CD4-positive, CD25-positive, alpha-beta regulatory T cell (primary cell): ENCODE measurements around the gene RPS21. TPM values are rescaled to one million over a fixed set of nuclear protein-coding genes. Genes with fewer than 3 reads are reported as not detected.

Experiments used
- ATAC-seq, 2 donors: fragments of 150-1000 bp; cut with Tn5 transposase; one replicate each; pipeline ENCODE4 v1.10.0; 2021; ENCODE audit warnings: low read depth in 2 of 2, moderate number of reproducible peaks in 2 of 2, moderate library complexity in 1 of 2
- DNase-seq, 3 donors: peaks; one replicate each; pipeline versions ENCODE4 v3.0.0 to v3.0.0-alpha.2; 2012 to 2022; ENCODE audit warnings: mixed read lengths in 1 of 3
- H3K27ac ChIP-seq: one replicate; pipeline ENCODE4 v1.7.0; 2013; ENCODE audit warnings: mild to moderate bottlenecking, low read length; ENCODE audit not compliant: insufficient read depth, poor library complexity, severe bottlenecking
- H3K27me3 ChIP-seq: one replicate; pipeline ENCODE4 v1.7.0; 2013; ENCODE audit warnings: low read length; ENCODE audit not compliant: control insufficient read depth, insufficient read depth
- H3K36me3 ChIP-seq: one replicate; pipeline ENCODE4 v1.7.0; 2013; ENCODE audit warnings: mild to moderate bottlenecking, low read length, moderate library complexity; ENCODE audit not compliant: control insufficient read depth, insufficient read depth
- H3K4me1 ChIP-seq: 2 replicates; pipeline ENCODE4 v1.7.0; 2013; ENCODE audit warnings: mild to moderate bottlenecking, low read length; ENCODE audit not compliant: insufficient read depth, control insufficient read depth, poor library complexity, severe bottlenecking
- H3K4me3 ChIP-seq: one replicate; pipeline ENCODE4 v1.7.0; 2013; ENCODE audit warnings: low read depth, mild to moderate bottlenecking, low read length, moderate library complexity
- H3K9me3 ChIP-seq, 2 experiments: 1 replicate in 1 of 2; 2 replicates in 1 of 2; pipeline ENCODE4 v1.7.0; 2013; ENCODE audit warnings: low read length in 2 of 2, mild to moderate bottlenecking in 1 of 2, moderate library complexity in 1 of 2; ENCODE audit not compliant: control insufficient read depth in 2 of 2
- H3K27ac Mint-ChIP-seq, 3 donors: one replicate each; pipeline ENCODE4 v1.8.0; 2020 to 2022; ENCODE audit warnings: mild to moderate bottlenecking in 3 of 3, mixed read lengths in 3 of 3, moderate library complexity in 2 of 3
- H3K27me3 Mint-ChIP-seq: one replicate; pipeline ENCODE4 v1.8.0; 2022; ENCODE audit warnings: mild to moderate bottlenecking, mixed read lengths
- H3K36me3 Mint-ChIP-seq: one replicate; pipeline ENCODE4 v1.8.0; 2020; ENCODE audit warnings: mixed read lengths
- H3K4me1 Mint-ChIP-seq, 4 donors: one replicate each; pipeline ENCODE4 v1.8.0; 2020 to 2022; ENCODE audit warnings: mixed read lengths in 4 of 4, mild to moderate bottlenecking in 1 of 4
- H3K4me3 Mint-ChIP-seq, 4 donors: one replicate each; pipeline ENCODE4 v1.8.0; 2020 to 2022; ENCODE audit warnings: mild to moderate bottlenecking in 4 of 4, mixed read lengths in 4 of 4, moderate library complexity in 3 of 4
- H3K9me3 Mint-ChIP-seq, 7 donors: one replicate each; pipeline ENCODE4 v1.8.0; 2020 to 2022; ENCODE audit warnings: mixed read lengths in 7 of 7, mild to moderate bottlenecking in 3 of 7, moderate library complexity in 2 of 7
- polyA plus RNA-seq, 4 donors: library from polyadenylated mRNA; unstranded; fragments of 300-500 nt; fragmentation: Illumina TruSeq; gene quantifications; one replicate each; pipeline ENCODE4 v1.2.3, GENCODE V29; 2021
- total RNA-seq: library from RNA; stranded (reverse); gene quantifications from one replicate; pipeline ENCODE4 v1.2.3, GENCODE V29; 2022

RPS21 gene
- total and polyA plus RNA-seq, 5 donors from 2014 or later = 1,945 to 3,094 (median 2,256) TPM

GRCh38 chr20:62395311-62396242, 8.7 kb downstream of the RPS21 start:
- Mint-ChIP-seq H3K27ac (no peak overlapping the region), H3K27me3 (no peaks in the 10 kb centered on the region), H3K36me3 (peaks cover 3% of the 10 kb centered on the region), H3K9me3 (no peaks in the 10 kb centered on the region), H3K4me3 (no peak overlapping the region), H3K4me1 (peaks cover 0 to 6% (median 0%) of the 10 kb centered on the region in 4 donors)
- no peaks in the 10 kb centered on the region for H3K27me3 ChIP-seq
- peaks cover 3% of the 10 kb centered on the region for H3K36me3 ChIP-seq
- no peaks in the 10 kb centered on the region for H3K9me3 ChIP-seq
- H3K27ac ChIP-seq = no peak overlapping the region
- no peak overlapping the region for H3K4me3 ChIP-seq
- ATAC-seq (no peak), DNase-seq (no peak)
- no peaks in the 10 kb centered on the region for H3K4me1 ChIP-seq

GRCh38 chr20:62396367-62397239, 9.7 kb downstream of the RPS21 start:
- no peak for DNase-seq
- H3K27me3 ChIP-seq = no peaks in the 10 kb centered on the region
- Mint-ChIP-seq H3K4me1 (peaks cover 0 to 6% (median 0%) of the 10 kb centered on the region in 4 donors), H3K9me3 (no peaks in the 10 kb centered on the region), H3K4me3 (no peak overlapping the region), H3K36me3 (peaks cover 7% of the 10 kb centered on the region), H3K27ac (no peak overlapping the region), H3K27me3 (no peaks in the 10 kb centered on the region)
- ATAC-seq = no peak
- H3K9me3 ChIP-seq = no peaks in the 10 kb centered on the region
- H3K4me3 ChIP-seq = no peak overlapping the region
- peaks cover 3% of the 10 kb centered on the region for H3K36me3 ChIP-seq
- no peaks in the 10 kb centered on the region for H3K4me1 ChIP-seq
- H3K27ac ChIP-seq = no peak overlapping the region

- H3K4me1 ChIP-seq = no peaks in the 10 kb centered on the region
- H3K4me3 ChIP-seq = no peak overlapping the region
- Mint-ChIP-seq H3K4me1 (peaks cover 0 to 6% (median 2%) of the 10 kb centered on the region in 4 donors), H3K27ac (no peak overlapping the region), H3K9me3 (no peaks in the 10 kb centered on the region), H3K36me3 (peaks cover 7% of the 10 kb centered on the region), H3K4me3 (no peak overlapping the region), H3K27me3 (no peaks in the 10 kb centered on the region)
- peaks cover 3% of the 10 kb centered on the region for H3K36me3 ChIP-seq
- DNase-seq (no peak), ATAC-seq (no peak)
- H3K27me3 ChIP-seq = no peaks in the 10 kb centered on the region
- H3K9me3 ChIP-seq = no peaks in the 10 kb centered on the region
- H3K27ac ChIP-seq = no peak overlapping the region
Observed at GRCh38 chr20:62398120-62398821, 11.4 kb downstream of the RPS21 start.

- H3K4me1 Mint-ChIP-seq = peaks cover 0 to 12% (median 4%) of the 10 kb centered on the region in 4 donors
- H3K27ac Mint-ChIP-seq = no peak overlapping the region
- peaks cover 2% of the 10 kb centered on the region for H3K4me1 ChIP-seq
- no peak for ATAC-seq
- no peak for DNase-seq
- peaks cover 7% of the 10 kb centered on the region for H3K36me3 Mint-ChIP-seq
- no peaks in the 10 kb centered on the region for H3K27me3 ChIP-seq
- no peaks in the 10 kb centered on the region for H3K36me3 ChIP-seq
- no peaks in the 10 kb centered on the region for H3K9me3 Mint-ChIP-seq
- peak overlapping the region in 1 of 4 donors; percentile 61 for H3K4me3 Mint-ChIP-seq
- no peak overlapping the region for H3K27ac ChIP-seq
- no peak overlapping the region for H3K4me3 ChIP-seq
- H3K27me3 Mint-ChIP-seq = no peaks in the 10 kb centered on the region
- no peaks in the 10 kb centered on the region for H3K9me3 ChIP-seq
Observed at GRCh38 chr20:62400021-62400420, 13.1 kb downstream of the RPS21 start.

- no peaks in the 10 kb centered on the region for H3K9me3 Mint-ChIP-seq
- H3K27ac Mint-ChIP-seq = no peak overlapping the region
- no peaks in the 10 kb centered on the region for H3K27me3 Mint-ChIP-seq
- Histone ChIP-seq H3K9me3 (no peaks in the 10 kb centered on the region), H3K36me3 (no peaks in the 10 kb centered on the region), H3K4me3 (no peak overlapping the region), H3K27ac (no peak overlapping the region), H3K4me1 (peaks cover 7% of the 10 kb centered on the region), H3K27me3 (no peaks in the 10 kb centered on the region)
- ATAC-seq = no peak
- peaks cover 0 to 18% (median 8%) of the 10 kb centered on the region in 4 donors for H3K4me1 Mint-ChIP-seq
- no peak for DNase-seq
- peak overlapping the region in 1 of 4 donors; percentile 35 for H3K4me3 Mint-ChIP-seq
- H3K36me3 Mint-ChIP-seq = peaks cover 7% of the 10 kb centered on the region
Observed at GRCh38 chr20:62400541-62400940, 13.6 kb downstream of the RPS21 start.

GRCh38 chr20:62401331-62401779, 14.5 kb downstream of the RPS21 start:
- DNase-seq (no peak), ATAC-seq (no peak)
- Histone ChIP-seq H3K4me3 (no peak overlapping the region), H3K27ac (no peak overlapping the region), H3K9me3 (no peaks in the 10 kb centered on the region), H3K36me3 (no peaks in the 10 kb centered on the region), H3K4me1 (peaks cover 15% of the 10 kb centered on the region), H3K27me3 (no peaks in the 10 kb centered on the region)
- Mint-ChIP-seq H3K27ac (no peak overlapping the region), H3K9me3 (peaks cover 0 to 2% (median 0%) of the 10 kb centered on the region in 7 donors), H3K4me3 (peak overlapping the region in 2 of 4 donors; percentile 35 to 58), H3K4me1 (peaks cover 0 to 26% (median 14%) of the 10 kb centered on the region in 4 donors), H3K27me3 (no peaks in the 10 kb centered on the region), H3K36me3 (peaks cover 7% of the 10 kb centered on the region)

- no peak for ATAC-seq
- H3K27me3 Mint-ChIP-seq = no peaks in the 10 kb centered on the region
- Histone ChIP-seq H3K4me1 (peaks cover 23% of the 10 kb centered on the region), H3K36me3 (no peaks in the 10 kb centered on the region), H3K9me3 (no peaks in the 10 kb centered on the region), H3K27ac (no peak overlapping the region), H3K4me3 (no peak overlapping the region), H3K27me3 (no peaks in the 10 kb centered on the region)
- H3K4me1 Mint-ChIP-seq = peaks cover 0 to 26% (median 12%) of the 10 kb centered on the region in 4 donors
- H3K36me3 Mint-ChIP-seq = peaks cover 5% of the 10 kb centered on the region
- H3K9me3 Mint-ChIP-seq = peaks cover 0 to 2% (median 0%) of the 10 kb centered on the region in 7 donors
- no peak overlapping the region for H3K27ac Mint-ChIP-seq
- DNase-seq = no peak
- peak overlapping the region in 1 of 4 donors; percentile 81 for H3K4me3 Mint-ChIP-seq
Observed at GRCh38 chr20:62402456-62403150, 15.7 kb downstream of the RPS21 start.
